OCI-LY3 (cell line): Measurements from ENCODE around the gene GRAMD2A.

Experiments used
- CTCF ChIP-seq: fragments of 200-600, 300-600 bp; sonication (generic); IDR thresholded peaks from 2 replicates; pipeline ENCODE4 v1.5.1; 2014; ENCODE audit warnings: antibody characterized with exemption, low read length, low read depth
- EZH2phosphoT487 ChIP-seq: fragments of 200-600 bp; shearing (Covaris generic); IDR thresholded peaks from 2 replicates; pipeline ENCODE4 v1.6.1; 2018; ENCODE audit warnings: antibody characterized with exemption, mixed run types, low read depth

DNA sequence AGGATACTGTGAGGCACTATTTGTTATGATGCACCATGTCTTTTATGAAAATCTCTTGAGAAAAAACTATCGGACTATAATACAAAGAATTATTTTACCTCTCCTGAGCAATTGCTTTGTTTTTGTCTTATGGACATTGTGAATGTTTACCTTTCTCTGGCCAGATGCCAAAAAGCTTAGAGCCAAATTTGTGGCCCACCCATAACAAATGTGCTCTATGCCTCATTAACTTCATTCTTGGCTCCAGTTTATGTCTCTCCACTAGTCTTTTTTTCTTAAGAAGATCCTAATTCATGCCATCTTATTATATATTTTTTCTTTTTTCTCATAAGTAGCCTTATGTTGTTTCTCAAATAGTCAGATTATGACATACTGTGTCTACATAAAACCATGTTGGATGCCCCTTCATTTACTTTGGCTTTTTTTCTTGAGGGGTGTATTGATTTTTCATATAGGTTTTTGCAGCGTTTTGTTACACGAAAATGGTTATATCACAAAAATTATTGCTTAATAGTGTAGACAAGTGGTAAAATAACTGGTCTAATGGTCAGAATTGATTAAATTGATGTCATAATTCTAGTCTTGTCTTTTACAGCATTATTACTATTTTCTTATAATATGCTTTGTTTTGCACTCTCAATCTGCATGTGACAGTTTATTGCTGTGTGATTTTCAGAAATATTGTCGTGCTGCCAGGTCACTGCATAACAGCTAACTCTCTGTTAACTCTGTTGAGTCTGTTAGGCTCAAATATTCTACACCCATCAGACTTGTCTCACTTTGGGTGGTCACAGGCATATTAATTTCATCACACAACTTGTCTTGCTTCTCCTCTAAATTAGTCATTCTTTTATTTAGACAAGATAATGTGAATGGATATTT, 61.2 kb downstream of the GRAMD2A start:
- no peak for TF ChIP-seq CTCF
- TF ChIP-seq EZH2phosphoT487: no peak
